Measurements from ENCODE around the gene CSNK1G2.
"Not testable (repeated sequence)": the region's sequence is repeated elsewhere in the genome, so short reads cannot be mapped to it uniquely, and the experiment has no call there.

DNA sequence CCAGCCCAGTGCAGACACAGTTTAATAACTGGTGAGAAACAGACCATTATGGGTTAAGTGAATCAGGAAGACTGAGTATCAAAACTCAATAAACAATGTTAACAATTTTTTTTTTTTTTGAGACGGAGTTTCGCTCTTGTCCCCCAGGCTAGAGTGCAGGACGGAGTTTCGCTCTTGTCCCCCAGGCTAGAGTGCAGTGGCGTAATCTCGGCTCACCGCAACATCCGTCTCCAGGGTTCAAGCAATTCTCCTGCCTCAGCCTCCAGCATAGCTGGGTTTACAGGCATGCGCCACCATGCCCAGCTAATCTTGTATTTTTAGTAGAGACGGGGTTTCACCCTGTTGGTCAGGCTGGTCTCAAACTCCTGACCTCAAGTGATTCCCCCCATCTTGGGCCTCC is 47.5 kb downstream of the CSNK1G2 start:
- TF ChIP-seq ZNF274 (IDR thresholded peaks at IDR 0.05; ENCODE audit: low read depth, low read length); YY1 (IDR thresholded peaks at IDR 0.05; ENCODE audit: insufficient read depth, insufficient read length): not testable (repeated sequence)
